GM12874 (cell line): Measurements from ENCODE around the gene CACNA2D3.

Source experiments
- CTCF ChIP-seq: IDR thresholded peaks from 2 replicates; pipeline ENCODE4 v1.5.1; 2011; ENCODE audit warnings: low read depth, mild to moderate bottlenecking, control low read depth, low read length, moderate library complexity; ENCODE audit not compliant: insufficient read depth

CACNA2D3 gene

GRCh38 chr3:54202054-54202453 is 79.7 kb downstream of the CACNA2D3 start:
- TF ChIP-seq CTCF = no peak

DNA sequence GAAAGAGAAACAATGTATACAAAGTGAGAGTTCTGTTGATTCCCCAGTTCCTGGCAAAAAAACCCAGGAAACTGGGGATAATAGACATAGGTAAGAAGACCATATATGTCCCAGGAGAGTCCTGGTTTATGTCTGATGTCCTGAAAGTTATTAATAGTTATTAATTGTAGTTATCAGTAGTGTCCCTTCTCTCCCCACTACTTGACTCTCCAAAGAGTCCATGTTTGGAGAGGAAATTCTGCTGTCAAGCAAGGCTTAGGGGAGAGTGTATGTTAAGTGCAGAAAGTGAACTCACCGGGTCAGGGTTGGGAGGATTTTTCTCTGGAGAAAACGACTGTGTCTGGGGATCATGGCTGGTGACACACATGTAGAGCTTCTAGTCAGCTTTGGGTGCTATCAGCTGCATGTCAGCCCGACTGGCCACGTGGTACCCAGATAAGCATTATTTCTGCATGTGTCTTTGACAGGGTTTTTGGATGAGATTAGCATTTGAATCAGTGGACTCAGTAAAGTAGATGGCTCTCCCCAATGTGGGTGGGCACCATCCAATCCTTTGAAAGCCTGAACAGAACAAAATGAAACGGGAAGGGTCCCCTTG is 80.4 kb downstream of the CACNA2D3 start:
- no peak for TF ChIP-seq CTCF

- no peak for TF ChIP-seq CTCF
Measured at GRCh38 chr3:54206874-54207273, 84.5 kb downstream of the CACNA2D3 start.

GRCh38 chr3:54211097-54211496 is 88.7 kb downstream of the CACNA2D3 start:
- no peak for TF ChIP-seq CTCF

- TF ChIP-seq CTCF = no peak
Measured at GRCh38 chr3:54212723-54213122, 90.4 kb downstream of the CACNA2D3 start.

- TF ChIP-seq CTCF = no peak
Measured at GRCh38 chr3:54213907-54214306, 91.6 kb downstream of the CACNA2D3 start.

DNA sequence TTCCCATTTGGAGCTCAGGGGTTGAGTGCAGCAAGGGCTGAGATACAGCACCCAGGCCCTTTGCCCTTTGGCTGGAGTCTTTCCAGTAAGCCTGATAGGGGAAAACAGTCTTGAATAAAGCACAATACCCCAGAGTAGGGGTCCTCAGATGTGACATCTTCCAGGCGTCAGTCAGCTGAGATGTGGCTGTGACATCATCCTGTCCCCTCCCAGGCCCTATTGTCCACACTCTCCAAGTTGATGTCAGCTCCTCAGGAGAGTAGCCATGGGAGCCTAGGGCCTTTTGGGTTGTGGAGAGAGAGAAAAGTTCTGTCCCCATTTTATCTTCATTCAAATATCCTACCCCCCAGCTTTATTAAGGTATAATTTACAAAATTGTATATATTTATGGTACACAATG is 92.5 kb downstream of the CACNA2D3 start:
- TF ChIP-seq CTCF = no peak
